Ammon's horn (tissue), 1 donor: ENCODE measurements around the gene SERPIND1.

Source experiments
- DNase-seq: peaks from one replicate; pipeline ENCODE4 v3.0.0-alpha.2; 2016; ENCODE audit warnings: low spot score

SERPIND1 gene

DNA sequence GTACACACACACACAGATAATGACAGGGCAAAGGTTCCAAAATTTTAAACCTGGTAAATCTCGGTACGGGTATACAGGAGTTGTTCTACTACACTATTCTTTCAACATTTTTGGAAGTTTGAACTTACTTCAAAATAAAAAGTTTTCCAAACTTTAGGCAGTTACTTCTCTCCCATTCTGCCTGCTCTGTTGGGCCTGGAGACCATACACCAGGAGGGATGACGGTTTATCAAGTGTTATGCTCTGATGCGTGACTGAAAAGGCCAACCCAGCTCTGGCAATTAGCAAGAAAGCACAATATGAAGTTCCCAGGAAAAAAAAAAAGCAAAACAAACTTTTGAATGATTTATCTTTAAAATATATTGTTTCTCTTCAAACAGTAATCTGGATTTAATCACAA, 969 bp downstream of the SERPIND1 start:
- DNase-seq: no peak

DNA sequence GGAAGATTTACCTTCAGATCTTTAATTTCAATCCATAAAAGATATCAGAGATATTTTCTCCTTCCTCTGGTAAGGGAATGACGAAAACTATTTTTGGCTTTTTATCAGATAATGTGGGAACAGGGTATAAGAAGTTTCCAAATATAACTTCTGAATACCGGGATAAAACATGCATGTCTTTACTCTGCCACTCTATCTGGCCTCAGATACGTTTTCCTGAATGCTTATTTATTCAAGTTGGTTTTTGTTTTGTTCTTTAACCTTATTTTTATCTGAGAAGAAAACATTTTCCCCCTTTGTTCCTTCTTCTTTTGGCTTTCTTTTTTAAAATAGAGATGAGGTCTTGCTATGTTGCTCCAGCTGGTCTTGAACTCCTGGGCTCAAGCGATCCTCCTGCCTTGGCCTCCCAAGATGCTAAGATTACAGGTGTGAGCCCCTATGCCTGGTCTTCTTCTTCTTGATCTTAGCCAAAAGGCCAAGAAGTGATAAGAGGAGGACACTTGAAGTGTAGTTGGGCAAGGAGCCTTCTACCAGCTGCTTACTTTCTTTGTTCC, 1.5 kb downstream of the SERPIND1 start:
- DNase-seq: no peak

DNA sequence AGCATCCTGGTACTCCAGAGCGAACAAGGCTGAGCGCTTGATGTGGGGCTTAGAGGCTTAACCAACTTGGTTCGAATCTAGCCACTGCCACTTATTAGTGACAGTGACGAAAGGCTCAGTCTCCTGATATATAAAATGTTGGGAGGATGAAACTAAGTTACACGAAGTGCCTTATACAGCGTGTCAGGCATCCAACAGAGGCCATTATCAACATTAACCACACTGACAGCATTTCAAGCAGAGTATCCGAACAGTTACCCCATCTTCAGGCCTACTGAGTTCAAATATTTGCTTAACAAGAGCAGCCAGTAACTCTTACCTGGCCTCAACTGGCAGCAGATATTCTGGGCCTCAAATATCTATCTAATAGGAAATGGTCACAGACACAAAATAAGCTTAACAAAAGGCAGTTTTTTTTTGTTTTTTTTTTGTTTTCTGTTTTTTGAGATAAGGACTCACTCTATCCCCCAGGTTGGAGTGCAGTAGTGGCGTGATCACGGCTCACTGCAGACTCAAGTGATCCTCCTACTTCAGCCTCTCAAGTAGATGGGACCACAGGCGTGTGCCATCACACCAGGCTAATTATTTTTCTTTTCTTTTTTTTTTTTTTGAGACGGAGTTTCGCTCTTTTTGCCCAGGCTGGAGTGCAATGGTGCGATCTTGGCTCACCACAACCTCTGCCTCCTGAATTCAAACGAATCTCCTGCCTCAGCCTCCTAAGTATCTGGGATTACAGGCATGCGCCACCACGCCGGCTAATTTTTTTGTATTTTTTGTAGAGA, 2.9 kb downstream of the SERPIND1 start:
- DNase-seq: no peak

GRCh38 chr22:20777420-20778177, 3.7 kb downstream of the SERPIND1 start:
- DNase-seq: no peak

DNA sequence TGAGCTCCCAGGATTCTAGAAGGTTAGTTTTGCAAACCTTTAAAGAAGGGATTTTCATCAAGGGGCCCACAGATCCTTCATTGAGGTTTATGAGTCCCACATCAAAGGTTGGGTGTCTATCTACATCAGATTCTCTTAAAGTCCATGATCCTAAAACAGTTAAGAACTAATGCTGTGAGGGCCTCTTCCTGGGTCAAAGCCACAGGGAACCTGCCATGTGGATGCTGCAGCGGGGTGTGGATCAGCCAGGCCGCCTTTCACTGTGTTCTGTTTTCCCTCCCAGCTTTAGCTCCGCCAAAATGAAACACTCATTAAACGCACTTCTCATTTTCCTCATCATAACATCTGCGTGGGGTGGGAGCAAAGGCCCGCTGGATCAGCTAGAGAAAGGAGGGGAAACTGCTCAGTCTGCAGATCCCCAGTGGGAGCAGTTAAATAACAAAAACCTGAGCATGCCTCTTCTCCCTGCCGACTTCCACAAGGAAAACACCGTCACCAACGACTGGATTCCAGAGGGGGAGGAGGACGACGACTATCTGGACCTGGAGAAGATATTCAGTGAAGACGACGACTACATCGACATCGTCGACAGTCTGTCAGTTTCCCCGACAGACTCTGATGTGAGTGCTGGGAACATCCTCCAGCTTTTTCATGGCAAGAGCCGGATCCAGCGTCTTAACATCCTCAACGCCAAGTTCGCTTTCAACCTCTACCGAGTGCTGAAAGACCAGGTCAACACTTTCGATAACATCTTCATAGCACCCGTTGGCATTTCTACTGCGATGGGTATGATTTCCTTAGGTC, 5.3 kb downstream of the SERPIND1 start:
- no peak for DNase-seq

DNA sequence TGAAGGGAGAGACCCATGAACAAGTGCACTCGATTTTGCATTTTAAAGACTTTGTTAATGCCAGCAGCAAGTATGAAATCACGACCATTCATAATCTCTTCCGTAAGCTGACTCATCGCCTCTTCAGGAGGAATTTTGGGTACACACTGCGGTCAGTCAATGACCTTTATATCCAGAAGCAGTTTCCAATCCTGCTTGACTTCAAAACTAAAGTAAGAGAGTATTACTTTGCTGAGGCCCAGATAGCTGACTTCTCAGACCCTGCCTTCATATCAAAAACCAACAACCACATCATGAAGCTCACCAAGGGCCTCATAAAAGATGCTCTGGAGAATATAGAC, 5.9 kb downstream of the SERPIND1 start:
- no peak for DNase-seq

DNA sequence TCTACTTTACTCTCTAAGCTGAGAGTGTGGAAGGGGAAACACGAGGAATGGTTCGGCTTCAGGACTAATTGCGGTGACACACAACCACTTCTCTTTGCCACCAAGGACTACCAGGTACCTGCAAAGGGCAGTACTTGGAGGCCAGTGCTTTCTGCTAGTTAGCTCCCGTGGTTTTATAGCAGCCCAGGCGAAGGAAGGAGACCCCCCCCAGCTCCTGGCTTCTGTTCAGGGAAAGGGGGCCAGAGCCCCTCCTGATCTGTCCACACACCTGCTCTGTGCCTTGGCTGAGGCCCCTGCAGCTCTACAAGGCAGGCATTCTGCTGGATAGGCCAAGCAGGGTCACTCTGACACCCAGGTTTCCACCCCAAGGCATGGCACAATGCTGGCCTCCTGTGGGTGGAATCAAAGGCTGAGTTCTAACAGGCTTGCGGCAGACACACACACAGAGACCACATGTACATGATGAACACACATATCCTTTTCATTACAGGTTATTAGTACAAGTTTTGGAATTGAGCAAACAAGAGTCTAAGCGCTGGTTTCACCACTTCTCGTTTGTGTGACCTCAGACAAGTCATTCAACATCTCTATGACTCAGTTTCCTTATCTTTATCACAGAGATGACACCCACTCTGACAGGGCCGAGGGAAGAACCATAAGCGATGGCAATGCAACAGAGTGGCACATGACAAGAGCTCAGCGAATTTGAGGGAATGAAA, 7.5 kb downstream of the SERPIND1 start:
- no peak for DNase-seq

DNA sequence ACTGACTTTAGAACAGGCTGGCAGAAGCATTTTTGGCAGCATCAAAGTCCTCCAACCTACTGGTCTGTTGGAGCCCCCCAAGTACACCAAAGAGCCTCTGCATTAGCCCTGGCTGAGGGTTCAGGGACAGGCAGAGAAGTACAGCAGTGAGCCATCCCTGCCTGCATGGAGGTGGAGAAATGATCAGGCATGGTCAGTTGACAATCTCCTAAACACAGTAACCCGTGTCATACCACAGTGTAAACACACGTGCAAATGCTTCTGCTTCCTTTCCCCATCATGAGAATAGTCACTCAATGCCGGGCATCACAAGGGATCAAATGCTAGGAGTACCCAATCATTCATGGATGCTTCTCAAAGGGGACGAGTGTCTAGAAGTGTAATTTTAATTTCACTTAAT, 8.2 kb downstream of the SERPIND1 start:
- no peak for DNase-seq

DNA sequence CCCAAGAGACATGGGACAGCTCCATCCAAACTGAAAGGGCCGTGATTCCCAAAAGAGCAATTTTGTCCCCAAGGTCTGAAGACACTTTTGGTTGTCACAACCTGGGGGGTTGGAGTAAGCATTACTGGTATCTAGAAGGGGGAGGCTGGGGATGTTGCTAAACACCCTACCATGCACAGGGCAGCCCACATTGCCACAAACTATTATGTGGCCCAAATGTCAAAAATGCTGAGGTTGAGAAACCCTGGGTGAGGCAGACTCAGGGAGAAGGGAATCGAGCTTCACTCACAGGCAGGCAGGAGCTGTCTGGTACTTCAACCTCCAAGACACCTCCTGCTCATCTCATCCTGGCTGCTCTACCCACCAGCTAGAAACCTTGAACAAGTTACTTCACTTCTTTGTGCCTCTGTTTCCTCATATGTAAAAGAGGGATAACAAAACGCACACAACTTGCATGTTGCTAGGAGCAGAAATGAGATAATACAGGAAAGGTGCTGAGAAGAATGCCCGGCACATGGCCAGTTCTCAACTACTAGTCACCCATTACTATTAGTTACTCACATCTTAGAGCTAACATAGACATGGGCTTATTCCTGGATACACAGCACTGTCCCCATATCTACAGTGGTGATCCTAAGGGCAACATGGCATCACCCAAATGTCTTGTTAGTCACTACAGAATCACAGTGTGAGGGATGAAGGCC, 8.8 kb downstream of the SERPIND1 start:
- no peak for DNase-seq

DNA sequence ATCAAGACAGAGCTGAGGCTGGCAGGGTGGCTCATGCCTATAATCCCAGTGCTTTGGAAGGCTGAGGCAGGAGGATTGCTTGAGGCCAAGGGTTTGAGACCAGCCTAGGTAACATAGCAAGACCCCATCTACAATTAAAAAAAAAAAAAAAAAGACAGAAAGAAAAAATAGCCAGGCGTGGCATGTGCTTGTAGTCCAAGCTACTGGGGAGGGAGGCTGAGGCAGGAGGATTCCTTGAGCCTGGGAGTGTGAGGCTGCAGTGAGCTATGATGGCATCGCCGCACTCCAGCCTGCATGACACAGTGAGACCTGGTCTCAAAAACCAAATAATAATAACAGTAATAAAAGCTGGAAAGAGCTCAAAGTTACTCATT, 9.4 kb downstream of the SERPIND1 start:
- no peak for DNase-seq

GRCh38 chr22:20783844-20784723, 10.2 kb downstream of the SERPIND1 start:
- peak; percentile 77 for DNase-seq

DNA sequence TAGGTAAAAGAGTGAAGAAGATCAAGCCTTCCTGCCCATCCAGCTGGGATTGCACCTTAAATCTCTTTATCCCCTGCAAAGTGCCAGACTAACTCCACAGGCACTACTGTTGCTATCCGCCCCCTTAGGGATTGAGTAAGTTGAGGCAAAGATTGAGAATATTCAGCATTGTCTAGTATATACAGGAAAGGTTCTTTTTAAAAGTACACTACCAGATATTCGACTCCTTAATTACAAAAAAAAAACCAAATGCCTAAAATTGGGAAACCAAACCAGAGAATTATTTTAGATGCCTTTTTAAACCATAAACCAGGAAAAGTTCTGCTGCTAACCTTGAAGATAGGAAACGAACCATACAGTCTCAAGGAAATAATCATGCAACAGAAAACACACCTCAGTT, 11.5 kb downstream of the SERPIND1 start:
- DNase-seq: no peak

GRCh38 chr22:20786048-20786447, 12.1 kb downstream of the SERPIND1 start:
- no peak for DNase-seq

DNA sequence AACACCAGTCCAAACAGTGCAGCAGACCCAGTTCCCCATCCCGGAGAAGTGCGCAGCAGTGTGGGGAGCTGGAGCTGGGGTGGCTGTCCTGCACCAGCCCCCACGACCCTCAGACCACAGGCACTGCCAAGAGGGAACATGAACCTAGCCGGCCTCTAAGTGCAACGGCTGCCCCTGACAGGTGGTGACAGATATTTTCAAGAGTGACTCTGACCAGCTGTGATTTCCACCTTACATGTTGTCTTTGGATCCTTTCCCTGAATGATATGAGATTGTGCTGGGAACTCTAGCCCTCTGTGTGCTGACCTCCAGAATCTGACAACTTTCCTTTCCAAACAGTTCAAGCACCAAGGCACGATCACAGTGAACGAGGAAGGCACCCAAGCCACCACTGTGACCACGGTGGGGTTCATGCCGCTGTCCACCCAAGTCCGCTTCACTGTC, 12.6 kb downstream of the SERPIND1 start:
- no peak for DNase-seq

DNA sequence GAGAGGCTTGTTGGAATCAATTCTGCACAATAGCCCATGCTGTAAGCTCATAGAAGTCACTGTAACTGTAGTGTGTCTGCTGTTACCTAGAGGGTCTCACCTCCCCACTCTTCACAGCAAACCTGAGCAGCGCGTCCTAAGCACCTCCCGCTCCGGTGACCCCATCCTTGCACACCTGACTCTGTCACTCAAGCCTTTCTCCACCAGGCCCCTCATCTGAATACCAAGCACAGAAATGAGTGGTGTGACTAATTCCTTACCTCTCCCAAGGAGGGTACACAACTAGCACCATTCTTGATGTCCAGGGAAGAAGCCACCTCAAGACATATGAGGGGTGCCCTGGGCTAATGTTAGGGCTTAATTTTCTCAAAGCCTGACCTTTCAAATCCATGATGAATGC, 13.3 kb downstream of the SERPIND1 start:
- DNase-seq: no peak

- DNase-seq: no peak
These were observed 14.1 kb downstream of the SERPIND1 start for GRCh38 chr22:20787746-20788626.

- DNase-seq: peak; percentile 51
These were observed 14.9 kb downstream of the SERPIND1 start for GRCh38 chr22:20788627-20789344.

GRCh38 chr22:20792221-20792965, 18.5 kb downstream of the SERPIND1 start:
- no peak for DNase-seq
